ENCODE data around the gene SREBF2. TPM values are rescaled to one million over a fixed set of nuclear protein-coding genes. Genes with fewer than 3 reads are reported as not detected.

SREBF2 gene
- total RNA-seq, 1 donor from 2014 or later: 129 TPM

GRCh38 chr22:41838842-41839618, 6.1 kb downstream of the SREBF2 start:
- TF ChIP-seq, protein P1, sequence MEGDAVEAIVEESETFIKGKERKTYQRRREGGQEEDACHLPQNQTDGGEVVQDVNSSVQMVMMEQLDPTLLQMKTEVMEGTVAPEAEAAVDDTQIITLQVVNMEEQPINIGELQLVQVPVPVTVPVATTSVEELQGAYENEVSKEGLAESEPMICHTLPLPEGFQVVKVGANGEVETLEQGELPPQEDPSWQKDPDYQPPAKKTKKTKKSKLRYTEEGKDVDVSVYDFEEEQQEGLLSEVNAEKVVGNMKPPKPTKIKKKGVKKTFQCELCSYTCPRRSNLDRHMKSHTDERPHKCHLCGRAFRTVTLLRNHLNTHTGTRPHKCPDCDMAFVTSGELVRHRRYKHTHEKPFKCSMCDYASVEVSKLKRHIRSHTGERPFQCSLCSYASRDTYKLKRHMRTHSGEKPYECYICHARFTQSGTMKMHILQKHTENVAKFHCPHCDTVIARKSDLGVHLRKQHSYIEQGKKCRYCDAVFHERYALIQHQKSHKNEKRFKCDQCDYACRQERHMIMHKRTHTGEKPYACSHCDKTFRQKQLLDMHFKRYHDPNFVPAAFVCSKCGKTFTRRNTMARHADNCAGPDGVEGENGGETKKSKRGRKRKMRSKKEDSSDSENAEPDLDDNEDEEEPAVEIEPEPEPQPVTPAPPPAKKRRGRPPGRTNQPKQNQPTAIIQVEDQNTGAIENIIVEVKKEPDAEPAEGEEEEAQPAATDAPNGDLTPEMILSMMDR (IDR thresholded peaks at IDR 0.05; ENCODE audit: unreplicated experiment): no peak
- no peak overlapping the region for H3K4me3 Mint-ChIP-seq
- H3K27me3 Mint-ChIP-seq (ENCODE audit: low read depth): no peaks in the 10 kb centered on the region
- peaks cover 26% of the 10 kb centered on the region for H3K36me3 Mint-ChIP-seq
- no peak for DNase-seq (ENCODE audit: low spot score in 2 of 2, unreplicated experiment in 2 of 2)
- H3K9me3 Mint-ChIP-seq: no peaks in the 10 kb centered on the region
- peaks cover 27% of the 10 kb centered on the region for H3K4me1 Mint-ChIP-seq
- peak overlapping the region; percentile 13 for H3K27ac Mint-ChIP-seq

DNA sequence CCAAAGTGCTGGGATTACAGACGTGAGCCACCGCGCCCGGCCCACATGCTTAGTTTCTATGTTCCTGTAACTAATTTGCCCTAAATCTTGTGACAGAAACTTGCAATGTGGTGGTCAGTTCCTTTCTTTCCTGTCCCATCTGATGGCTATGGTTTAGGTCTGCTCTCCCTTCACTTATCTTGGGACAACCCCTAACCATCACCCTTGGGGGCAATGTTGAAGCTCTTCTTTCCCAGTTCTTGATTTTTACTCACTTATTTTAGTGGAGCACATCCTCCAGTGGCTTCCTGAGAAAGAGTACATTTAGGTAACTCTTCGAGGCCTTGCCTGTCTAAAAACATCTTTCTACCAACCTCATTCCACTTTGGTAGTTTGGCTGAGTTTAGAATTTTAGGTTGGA, 7.3 kb downstream of the SREBF2 start:
- H3K36me3 Mint-ChIP-seq: peaks cover 26% of the 10 kb centered on the region
- H3K9me3 Mint-ChIP-seq: no peaks in the 10 kb centered on the region
- peaks cover 31% of the 10 kb centered on the region for H3K4me1 Mint-ChIP-seq
- TF ChIP-seq, protein P1 (IDR thresholded peaks at IDR 0.05; ENCODE audit: unreplicated experiment): no peak
- peak overlapping the region; percentile 32 for H3K27ac Mint-ChIP-seq
- H3K27me3 Mint-ChIP-seq (ENCODE audit: low read depth): no peaks in the 10 kb centered on the region
- no peak overlapping the region for H3K4me3 Mint-ChIP-seq
- DNase-seq (ENCODE audit: low spot score in 2 of 2, unreplicated experiment in 2 of 2): no peak

- H3K4me1 Mint-ChIP-seq: peaks cover 41% of the 10 kb centered on the region
- no peaks in the 10 kb centered on the region for H3K27me3 Mint-ChIP-seq (ENCODE audit: low read depth)
- no peak for DNase-seq (ENCODE audit: low spot score in 2 of 2, unreplicated experiment in 2 of 2)
- TF ChIP-seq, protein P1 (IDR thresholded peaks at IDR 0.05; ENCODE audit: unreplicated experiment): no peak
- peak overlapping the region; percentile 63 for H3K27ac Mint-ChIP-seq
- H3K4me3 Mint-ChIP-seq: no peak overlapping the region
- H3K9me3 Mint-ChIP-seq: no peaks in the 10 kb centered on the region
- H3K36me3 Mint-ChIP-seq: peaks cover 20% of the 10 kb centered on the region
These were observed 8.3 kb downstream of the SREBF2 start for GRCh38 chr22:41841085-41841712.

DNA sequence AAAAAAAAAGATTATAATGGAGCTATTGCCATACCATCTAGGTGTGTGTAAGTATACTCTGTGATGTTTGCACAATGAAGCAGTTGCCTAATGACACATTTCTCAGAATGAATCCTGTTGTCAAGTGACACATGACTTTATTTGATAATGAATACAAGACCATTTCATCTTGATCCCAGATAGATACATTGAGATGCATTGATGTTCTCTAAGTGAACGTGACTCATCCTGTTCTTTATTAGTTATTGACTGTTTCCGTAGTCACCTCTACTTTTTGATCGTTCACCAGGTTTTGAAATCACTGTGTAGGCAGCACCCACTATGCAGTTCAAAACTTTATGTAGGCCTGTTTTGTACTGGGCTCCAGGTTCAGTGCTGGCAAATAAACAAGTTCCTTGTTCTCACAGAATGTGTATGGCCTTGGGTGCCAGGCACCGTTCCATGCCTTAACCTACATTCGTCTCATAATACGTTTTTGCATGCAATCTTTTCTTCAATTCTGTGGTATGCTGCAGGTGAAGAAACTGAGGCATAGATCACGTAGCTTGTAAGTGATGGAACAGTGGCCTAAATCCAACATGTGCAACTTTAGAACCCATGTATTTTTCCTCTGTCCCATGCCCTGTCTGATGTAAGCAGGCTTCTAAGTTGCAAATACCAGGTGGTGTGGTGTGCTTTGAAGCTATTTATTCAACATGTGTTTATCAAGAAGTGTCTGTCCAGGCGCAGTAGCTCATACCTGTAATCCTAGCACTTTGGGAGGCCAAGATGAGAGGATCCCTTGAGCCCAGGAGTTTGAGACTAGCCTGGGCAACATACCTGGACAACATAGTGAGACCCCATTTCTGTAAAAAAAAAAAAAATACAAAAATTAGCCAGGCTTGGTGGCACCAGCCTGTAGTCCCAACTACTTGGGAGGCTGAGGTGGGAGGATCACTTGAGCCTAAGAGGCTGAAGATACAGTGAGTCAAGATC, 10.4 kb downstream of the SREBF2 start:
- no peaks in the 10 kb centered on the region for H3K9me3 Mint-ChIP-seq
- peaks cover 9% of the 10 kb centered on the region for H3K36me3 Mint-ChIP-seq
- no peak for DNase-seq (ENCODE audit: low spot score in 2 of 2, unreplicated experiment in 2 of 2)
- peaks cover 42% of the 10 kb centered on the region for H3K4me1 Mint-ChIP-seq
- no peak overlapping the region for H3K4me3 Mint-ChIP-seq
- H3K27me3 Mint-ChIP-seq (ENCODE audit: low read depth): no peaks in the 10 kb centered on the region
- no peak overlapping the region for H3K27ac Mint-ChIP-seq
- TF ChIP-seq, protein P1 (IDR thresholded peaks at IDR 0.05; ENCODE audit: unreplicated experiment): no peak

GRCh38 chr22:41844036-41844435, 11.1 kb downstream of the SREBF2 start:
- DNase-seq (ENCODE audit: low spot score in 2 of 2, unreplicated experiment in 2 of 2): no peak
- Mint-ChIP-seq H3K36me3 (peaks cover 10% of the 10 kb centered on the region), H3K27me3 (ENCODE audit: low read depth) (no peaks in the 10 kb centered on the region), H3K4me3 (no peak overlapping the region), H3K4me1 (peaks cover 40% of the 10 kb centered on the region), H3K27ac (peak overlapping the region; percentile 84), H3K9me3 (no peaks in the 10 kb centered on the region)
- TF ChIP-seq, protein P1 (IDR thresholded peaks at IDR 0.05; ENCODE audit: unreplicated experiment): no peak
